GM18505 (cell line): ENCODE measurements around the gene MGAT5.

ENCODE experiments used
- ATAC-seq: cut with Tn5 transposase; IDR thresholded peaks from one replicate; pipeline ENCODE4 v1.9.1; 2021; ENCODE audit not compliant: unreplicated experiment
- POLR2A ChIP-seq: IDR thresholded peaks from 4 replicates; pipeline ENCODE4 v1.6.1; 2011; ENCODE audit warnings: borderline replicate concordance; ENCODE audit not compliant: insufficient read depth, insufficient read length; ENCODE audit errors: extremely low read depth

Gene MGAT5

DNA sequence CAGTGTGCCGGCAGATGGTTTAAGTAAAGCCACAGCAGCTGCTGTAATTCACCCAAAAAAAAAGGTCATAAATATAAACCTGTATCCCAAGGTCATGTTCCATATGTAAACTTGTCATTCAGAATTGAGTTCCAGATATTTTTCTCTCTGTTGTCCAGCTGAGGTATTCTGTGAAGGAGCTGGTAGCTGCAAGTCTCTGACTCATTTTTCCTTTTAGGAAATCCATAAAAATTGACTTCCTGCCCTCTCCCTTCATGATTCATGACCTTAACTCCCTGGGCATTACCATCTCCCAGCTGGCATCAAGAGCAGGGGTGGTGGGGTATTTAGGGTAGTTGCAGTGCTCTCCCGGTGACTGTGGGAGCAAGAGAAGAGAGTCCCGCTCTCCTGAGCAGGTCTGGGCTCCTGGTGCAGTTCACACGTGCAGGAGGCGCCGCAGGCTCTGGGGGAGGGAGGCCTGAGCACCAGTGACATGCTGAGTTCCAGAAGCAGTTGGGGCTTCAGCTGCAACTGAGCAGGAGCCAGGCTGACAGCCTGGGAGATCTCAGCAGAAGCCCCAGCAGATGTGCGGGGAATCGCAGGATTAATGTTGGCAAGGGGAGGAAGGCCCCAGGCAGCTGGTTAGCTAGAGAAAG is 192.6 kb downstream of the MGAT5 start:
- no peak for TF ChIP-seq POLR2A
- ATAC-seq: no peak

DNA sequence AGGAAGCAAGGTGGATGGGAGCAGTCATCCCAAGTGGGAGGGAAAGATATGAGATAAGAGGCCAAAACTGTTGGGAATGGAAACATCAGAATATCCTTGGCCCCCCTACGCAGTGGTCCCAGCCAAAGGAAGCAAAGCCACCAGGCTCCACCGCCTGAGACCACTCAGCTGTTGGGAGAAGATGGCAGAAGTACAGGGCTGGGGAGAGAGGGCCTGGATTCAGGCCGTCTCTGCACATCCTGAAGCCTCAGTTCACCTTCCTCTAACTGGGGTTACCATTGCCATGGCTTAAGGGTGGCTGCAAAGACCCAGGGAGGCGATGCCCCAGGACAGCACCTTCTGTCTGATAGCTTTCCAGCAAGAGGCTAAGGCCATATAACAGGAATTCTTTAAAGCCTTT is 193.8 kb downstream of the MGAT5 start:
- TF ChIP-seq POLR2A: no peak
- no peak for ATAC-seq

DNA sequence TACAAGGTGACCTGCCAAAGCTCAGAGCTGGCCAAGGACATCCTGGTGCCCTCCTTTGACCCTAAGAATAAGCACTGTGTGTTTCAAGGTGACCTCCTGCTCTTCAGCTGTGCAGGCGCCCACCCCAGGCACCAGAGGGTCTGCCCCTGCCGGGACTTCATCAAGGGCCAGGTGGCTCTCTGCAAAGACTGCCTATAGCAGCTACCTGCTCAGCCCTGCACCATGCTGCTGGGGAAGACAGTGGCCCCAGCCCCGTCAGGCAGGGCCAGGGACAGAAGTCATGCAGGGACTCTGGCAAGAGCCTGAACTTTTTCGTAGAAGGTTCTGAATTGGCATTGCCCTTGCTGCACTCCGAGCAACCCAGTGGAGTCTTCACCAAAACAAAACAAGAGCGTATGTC is 194.8 kb downstream of the MGAT5 start:
- no peak for ATAC-seq
- TF ChIP-seq POLR2A: no peak

DNA sequence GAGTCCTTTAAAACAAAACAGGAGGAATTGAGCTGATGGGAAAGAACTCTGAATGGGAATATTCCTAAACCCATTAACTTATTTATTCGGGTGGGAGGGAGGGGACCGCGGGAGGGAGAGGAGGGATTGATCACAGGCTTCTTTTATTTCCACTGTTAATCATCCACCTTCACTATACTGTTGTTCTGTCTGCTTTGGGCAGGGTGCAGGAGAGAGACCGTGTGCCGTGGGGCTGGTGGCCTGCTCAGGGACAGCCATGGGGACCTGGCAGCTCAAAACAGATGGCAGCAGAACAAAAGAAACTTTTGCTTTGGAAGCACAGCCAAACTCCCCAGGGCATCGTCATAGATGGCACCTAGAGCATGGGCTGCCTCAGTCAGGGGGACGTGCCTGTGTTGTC is 195.3 kb downstream of the MGAT5 start:
- TF ChIP-seq POLR2A: no peak
- no peak for ATAC-seq

DNA sequence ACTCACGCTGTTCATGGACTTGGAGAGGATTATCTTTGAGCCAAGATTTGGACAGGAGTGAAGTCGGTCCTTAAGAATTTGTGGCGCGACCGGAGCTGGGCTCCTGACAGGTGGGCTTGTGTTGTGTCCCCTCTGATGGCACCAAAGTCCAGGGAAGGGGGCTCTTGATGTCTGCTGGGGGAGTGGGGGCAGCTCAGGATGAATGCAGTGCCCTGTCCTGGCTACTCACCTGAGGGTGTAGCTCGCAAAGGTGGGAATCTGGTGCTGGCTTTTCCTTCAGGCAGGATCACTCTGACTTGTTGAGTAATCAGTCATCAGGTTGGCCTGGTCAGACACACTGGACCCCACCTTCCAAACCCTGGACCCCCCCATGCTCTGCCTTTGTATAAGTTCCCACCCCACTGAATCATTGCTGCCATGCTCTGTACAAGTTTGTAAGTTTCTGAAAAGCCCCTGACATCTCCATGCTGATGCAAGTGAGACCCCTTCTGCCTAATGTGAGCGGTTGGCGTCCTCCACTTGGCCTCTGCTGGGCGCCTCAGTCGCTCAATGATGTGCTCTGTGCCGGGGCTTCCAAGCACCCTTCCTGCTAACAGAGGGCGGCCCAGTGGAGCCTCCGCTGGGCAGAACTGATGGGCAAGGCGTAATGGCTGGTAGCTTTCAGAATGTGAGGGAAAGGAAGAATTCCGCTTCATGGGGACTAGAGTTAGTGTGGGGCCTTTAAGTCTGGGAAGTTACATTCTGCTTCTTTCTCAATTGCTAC is 196.1 kb downstream of the MGAT5 start:
- no peak for TF ChIP-seq POLR2A
- ATAC-seq: no peak

DNA sequence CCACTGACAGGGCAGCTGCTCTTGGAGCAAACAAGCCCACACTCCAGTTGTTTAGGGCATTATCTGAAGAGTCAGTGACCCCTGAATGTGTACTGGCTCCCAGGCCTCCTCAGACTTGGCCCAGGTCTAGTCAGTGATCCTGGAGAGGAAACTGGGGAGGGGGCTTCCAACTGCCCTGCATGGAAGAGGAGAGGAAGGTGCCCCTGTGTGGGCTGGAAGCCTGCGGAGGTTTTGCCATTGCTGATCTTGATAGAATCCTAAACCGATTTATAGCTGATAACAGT is 197.4 kb downstream of the MGAT5 start:
- TF ChIP-seq POLR2A: no peak
- ATAC-seq: no peak

DNA sequence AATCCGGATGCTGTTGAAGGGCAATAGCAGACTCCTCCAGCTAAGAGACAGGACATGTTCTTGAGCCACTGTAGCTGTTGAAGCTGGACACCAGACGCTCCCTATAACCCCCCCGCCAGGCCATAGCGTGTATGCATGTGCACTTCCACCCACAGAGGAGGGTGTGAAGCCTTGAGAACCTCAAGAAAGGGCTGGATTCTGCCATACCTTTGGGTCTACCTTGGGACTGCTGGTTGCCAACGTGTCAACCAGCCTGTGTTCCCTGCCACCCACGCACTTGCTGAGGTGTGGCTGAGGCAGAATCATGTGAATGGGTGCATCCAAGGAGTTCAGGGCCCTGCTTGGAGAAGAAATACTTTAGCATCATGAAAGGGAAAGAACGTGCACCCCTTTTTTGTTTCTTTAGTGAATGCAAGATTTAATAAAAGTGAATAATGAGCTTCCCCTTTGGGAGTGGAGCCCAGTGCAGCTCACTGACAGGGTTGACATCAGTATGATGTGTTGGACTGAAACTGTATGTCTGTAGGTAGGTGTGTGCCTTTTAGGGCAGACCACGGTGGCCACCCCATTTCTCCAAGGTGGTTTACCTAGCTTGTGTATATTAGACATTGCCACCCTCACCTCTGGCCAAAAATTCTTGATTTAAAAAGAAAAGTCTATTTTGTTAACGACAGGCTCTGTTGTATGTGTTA is 198.3 kb downstream of the MGAT5 start:
- TF ChIP-seq POLR2A: no peak
- no peak for ATAC-seq

DNA sequence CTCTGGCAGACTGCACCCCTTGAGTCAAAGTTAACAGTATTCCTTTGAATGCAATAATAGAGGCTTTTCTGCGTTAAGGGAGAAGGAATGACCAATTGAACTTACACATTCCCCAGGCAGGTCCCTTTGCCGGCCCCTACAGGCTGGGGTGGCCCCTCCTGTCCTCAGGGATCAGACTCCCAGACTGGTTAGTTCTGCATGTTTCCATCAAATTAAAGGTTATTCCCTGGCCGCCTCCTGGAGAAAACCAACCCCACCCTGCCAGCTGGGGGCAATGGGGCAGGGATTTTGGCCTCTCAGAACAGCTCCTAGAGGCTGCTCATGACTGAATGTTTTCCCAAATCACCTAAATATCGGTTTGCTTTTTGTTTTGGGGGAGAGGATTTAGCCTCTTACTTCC is 199.6 kb downstream of the MGAT5 start:
- no peak for TF ChIP-seq POLR2A

DNA sequence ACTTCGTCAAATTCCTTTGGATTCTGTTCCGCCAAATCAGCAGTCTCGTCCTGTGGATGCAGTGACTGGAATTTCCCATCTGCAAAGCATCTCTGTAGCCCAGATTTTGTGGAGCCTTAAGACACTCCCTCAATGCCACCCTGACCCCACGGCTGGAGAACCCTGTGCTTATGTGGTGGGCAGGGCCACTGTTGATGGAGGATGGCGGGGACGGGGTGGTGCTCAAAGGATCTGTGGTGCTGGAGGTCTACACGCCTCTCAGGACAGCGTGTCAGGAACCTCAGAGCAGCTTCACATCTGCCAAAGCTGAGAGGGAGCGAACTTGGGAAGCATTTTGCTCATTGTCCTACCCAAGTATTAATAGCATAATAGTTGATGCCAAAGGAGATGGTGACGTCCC is 200.1 kb downstream of the MGAT5 start:
- ATAC-seq: no peak
- no peak for TF ChIP-seq POLR2A

More for the DNA sequence above, 199.6 kb downstream of the MGAT5 start:
- no peak for ATAC-seq

DNA sequence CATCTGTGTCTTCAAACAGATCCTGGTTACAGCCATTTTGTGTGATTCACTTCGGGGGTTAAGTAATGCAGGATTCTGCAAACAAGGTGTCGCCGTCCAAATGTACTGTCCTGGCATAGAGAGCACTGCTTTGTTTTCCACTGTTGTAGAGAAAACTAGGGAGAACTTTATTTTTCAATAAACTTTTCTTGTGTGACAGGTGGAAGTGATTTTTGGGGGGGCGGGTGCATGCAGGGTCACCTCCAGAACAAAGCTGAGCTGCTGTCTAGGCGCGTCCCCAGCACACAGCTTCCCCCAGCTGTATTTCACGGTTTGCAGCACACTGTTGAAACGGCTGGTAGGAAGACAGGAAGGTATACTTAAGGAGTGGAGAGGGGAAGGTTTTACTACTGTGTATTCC is 200.6 kb downstream of the MGAT5 start:
- no peak for TF ChIP-seq POLR2A
- ATAC-seq: no peak

DNA sequence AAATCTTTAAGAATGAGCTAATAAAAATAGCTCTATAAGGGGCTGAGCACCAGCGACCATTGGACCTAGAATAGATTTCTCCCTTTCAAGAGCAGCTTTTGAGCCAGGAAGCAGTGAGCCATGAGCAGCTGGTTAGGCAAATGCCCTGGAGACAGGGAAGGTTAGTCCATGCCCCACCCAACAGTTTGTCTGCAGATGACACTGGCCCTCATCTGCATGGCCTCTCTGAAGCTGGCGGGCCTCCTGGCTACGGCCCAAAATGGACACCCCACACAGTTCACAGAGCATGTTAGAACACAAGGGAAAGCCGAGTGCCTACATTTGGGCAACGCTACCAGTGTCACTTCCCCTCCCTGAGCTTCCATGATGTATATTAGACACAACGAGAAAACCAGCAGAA is 201.1 kb downstream of the MGAT5 start:
- no peak for ATAC-seq
- no peak for TF ChIP-seq POLR2A

DNA sequence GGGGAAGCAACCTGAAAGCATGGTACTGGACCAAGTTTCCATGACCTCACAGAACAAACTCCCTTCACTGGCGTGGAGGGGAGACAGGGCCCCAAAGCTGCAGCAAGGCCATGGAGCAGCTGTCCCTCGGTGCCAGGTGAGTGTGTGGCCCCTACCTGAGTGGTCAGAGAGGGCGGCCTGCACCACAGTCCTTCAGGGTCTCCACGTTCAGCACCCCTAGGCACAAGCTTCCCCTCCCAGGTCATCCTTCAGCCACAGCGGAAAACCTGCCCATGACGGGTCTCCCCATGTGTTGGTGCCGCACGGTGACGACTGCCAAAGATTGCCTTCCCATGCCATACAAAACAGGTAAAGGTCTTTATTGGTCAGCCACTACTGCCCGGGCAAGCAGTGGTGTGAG is 201.6 kb downstream of the MGAT5 start:
- no peak for TF ChIP-seq POLR2A
- ATAC-seq: no peak

DNA sequence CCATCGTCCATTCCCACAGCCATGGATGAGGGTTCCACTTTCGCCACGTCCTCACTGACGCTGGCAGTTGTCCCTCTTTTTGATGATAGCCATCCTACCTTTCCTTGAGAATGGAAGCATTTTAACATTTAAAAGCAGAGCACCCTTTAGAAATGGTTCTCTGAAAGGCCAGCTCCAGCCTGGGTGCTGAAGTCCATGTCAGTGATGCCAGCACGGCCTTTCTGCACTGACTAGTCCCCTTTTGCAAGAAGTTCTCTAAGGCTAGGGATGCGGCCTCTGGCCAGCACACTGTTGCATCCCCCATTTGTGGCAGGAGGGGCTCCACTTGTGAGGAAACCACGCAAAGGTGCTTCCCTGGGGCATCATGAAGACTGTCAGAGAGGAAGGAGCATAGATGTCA is 203.5 kb downstream of the MGAT5 start:
- TF ChIP-seq POLR2A: no peak
- ATAC-seq: no peak

DNA sequence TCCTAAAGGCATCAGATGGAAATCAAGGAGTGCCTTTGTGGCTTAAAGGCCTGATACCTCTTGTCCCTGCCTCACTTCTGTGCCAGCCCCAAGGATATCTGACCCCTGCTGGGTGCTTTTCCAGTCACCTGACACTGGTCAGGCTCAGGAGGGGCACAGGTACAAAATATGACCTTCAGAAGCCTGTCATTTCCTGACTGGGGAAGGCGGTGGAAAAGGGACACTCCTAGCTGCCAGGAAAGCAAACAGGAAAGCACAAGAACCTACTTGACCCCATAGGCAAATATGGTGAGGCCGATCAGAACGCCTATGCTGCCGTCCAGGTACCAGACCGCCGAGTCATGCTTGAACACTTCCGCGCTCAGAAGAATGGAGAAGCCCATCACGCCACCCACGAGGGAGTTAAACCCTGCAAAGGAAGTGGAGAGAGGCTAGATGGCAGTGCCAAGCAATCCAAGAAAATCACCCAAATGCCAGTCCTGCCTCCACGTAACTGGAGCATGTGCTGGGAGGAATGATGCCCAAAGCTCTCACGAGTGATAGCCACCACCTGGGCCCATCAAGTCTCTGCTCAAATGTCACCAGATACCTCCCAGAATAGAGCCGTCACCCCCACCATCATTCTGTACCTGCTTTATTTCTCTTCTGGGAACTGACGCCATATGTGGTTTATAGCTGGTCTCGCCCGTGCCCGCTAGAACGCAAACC is 204.0 kb downstream of the MGAT5 start:
- no peak for TF ChIP-seq POLR2A
- ATAC-seq: no peak

DNA sequence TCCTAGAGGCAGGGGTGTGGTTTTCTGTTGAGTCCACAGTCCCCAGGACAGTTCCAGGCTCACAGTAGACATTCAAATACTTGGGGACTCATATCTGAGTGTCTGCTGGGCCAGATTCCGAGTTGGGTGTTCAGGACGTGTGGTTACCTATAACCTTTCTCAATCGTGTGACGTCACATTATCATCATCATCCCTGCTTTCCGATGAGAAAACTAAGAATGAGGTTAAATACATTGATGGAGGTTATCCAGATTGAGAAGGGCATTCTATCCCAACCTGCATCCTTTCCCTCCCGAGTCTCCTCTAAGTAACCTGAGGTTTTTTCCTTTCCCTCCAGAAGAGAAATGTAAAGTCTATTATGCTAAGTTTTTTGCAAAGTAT is 204.6 kb downstream of the MGAT5 start:
- no peak for TF ChIP-seq POLR2A
- no peak for ATAC-seq

DNA sequence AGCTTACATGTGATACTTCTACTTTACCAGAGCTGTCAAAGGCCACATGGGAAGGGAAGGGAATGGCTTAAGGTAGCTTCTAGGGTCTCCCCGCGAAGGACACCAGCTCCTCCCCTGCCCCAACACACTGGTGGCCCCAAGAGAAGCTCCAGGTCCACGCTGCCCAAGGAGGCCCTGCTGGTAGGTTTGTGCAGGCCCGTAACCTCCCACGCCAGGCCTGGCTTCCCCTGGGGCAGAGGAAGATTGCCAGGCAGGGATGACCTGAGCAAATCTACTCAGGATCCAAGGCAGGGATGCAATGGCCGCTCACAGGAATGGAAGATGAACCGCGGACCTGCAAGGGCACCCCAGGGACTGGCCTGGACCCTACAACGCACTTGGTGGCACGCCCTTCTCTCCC is 205.1 kb downstream of the MGAT5 start:
- no peak for ATAC-seq
- TF ChIP-seq POLR2A: no peak
